ENCODE measurements around the gene INIP. TPM values are rescaled to one million over a fixed set of nuclear protein-coding genes. Genes with fewer than 3 reads are reported as not detected.

The INIP gene, protein sequence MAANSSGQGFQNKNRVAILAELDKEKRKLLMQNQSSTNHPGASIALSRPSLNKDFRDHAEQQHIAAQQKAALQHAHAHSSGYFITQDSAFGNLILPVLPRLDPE
- total RNA-seq = 16.4 and 31.6 TPM in 2 replicates

DNA sequence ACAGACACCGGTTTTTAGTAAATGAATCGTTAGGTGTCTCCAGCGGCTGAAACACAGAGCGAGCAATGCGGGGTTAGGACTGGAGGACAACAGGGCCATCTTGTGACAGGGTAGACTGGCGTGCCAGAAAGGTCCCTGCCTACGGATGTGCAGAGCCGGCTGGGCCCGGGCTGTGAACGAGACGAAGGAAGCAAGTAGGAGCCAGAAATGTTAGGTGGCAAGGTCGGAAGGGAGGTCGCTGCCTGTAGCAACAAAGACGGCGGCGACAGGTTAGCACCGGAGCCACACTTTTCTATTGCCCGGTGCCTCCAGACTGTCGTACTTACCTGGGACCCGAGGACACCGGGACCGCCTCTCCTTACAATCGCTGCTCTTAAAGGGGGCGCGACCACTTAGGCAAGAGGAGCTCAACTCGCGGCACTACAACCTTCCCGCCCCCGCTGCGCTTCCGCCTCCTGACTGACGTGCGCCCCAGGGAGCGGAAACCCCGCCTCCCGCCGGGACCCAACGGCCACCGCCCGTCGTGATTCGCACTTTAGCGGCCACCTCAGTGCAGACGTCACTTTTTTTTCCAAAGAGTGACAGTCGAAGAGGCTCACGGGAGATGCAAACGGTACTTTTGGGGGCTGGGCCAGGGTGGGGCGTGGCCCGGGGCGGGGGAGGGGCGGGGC is at the start of gene INIP:
INIP (minus strand) TSS at position 457 of the 671 bp plus-strand sequence. CDS start 1,632 bp downstream, outside the sequence.

DNA sequence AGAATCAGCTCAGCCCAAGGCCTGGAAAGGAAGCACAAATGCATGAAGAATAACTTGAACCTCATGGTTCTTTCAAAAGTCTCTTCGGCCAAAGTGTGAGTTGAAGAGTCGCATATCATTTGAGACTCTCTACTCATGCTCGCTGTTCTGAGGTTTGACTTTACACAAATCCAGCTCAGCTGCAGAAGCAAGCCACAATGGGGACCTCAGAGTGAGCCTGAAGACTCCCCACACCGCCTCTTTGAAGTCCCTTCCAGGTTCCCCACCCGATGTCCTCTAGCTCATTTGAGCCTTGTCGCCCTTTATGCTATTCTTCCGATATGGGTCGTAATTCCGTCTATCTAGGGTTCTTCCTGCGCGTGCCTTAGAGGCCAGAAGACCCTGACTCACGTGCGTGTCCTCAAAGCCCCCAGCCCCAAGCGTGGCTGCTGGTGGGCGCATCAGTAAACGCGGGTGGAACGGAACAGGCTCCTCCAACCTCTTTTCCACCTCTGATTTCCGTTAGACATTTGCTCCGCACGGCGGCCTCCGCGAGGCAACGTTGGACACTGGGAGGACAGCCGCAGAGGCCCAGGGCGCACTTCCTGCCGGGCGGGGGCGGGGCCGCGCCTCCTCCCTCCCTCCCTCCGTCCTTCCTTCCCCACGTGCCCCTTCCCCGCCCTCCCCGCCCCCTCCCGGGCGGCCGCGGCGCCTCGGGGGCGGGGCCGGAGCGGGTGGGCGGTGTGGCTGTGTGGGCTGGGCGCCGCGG is 32.3 kb upstream of the INIP start, which contains the start of gene SNX30:
SNX30 (plus strand) TSS at position 745 of the 748 bp plus-strand sequence. CDS start 242 bp downstream, outside the sequence.

Other genes with a start within 250 kb of the INIP start
- gene KIAA1958, start 231.3 kb downstream of the INIP start, total RNA-seq = 1.3 and 1.5 TPM in 2 replicates
- gene SNX30, start 32.6 kb upstream of the INIP start, total RNA-seq = 17.6 and 24.8 TPM in 2 replicates
- gene SLC46A2, start 172.8 kb upstream of the INIP start, total RNA-seq = not detected in 2 replicates